Right forelimb (tissue), 1 donor: ENCODE data around the gene JARID2.
A peak's percentile ranks its signal among the peaks of the same experiment; 100 is the strongest.

ENCODE experiments used
- DNase-seq: peaks from one replicate; pipeline ENCODE4 v3.0.0-alpha.2; 2018

The JARID2 gene

GRCh38 chr6:15500078-15500740 is 254.3 kb downstream of the JARID2 start:
- DNase-seq, result no peak

DNA sequence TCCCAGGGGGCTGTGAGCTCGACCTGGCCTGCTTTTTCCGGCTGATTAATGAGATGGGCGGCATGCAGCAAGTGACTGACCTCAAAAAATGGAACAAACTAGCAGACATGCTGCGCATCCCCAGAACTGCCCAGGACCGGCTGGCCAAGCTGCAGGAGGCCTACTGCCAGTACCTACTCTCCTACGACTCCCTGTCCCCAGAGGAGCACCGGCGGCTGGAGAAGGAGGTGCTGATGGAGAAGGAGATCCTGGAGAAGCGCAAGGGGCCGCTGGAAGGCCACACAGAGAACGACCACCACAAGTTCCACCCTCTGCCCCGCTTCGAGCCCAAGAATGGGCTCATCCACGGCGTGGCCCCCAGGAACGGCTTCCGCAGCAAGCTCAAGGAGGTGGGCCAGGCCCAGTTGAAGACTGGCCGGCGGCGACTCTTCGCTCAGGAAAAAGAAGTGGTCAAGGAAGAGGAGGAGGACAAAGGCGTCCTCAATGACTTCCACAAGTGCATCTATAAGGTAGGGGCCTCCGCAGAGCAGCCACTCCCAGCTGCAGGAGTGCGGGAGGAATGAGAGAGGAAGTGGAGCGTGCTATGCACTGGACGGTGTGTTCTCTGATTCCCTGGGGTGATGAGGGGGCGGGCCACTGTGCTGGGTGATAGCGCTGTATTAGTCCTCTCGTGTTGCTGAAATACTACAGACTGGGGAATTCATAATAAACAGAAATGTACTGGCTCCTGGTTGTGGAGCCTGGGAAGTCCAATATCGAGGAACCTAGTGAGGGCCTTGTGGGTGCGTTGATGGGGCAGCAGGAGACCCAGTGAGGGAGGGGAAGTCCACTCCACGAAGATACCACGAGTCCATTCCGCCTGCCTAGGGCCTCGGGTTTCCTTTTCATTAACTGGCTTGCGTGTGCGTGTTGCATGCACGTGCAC is 255.3 kb downstream of the JARID2 start:
- peak; percentile 34 for DNase-seq

- DNase-seq, result peak; percentile 85
Observed at GRCh38 chr6:15501826-15502445, 256.1 kb downstream of the JARID2 start.

- DNase-seq, result peak; percentile 36
Observed at GRCh38 chr6:15502446-15503345, 256.8 kb downstream of the JARID2 start.

DNA sequence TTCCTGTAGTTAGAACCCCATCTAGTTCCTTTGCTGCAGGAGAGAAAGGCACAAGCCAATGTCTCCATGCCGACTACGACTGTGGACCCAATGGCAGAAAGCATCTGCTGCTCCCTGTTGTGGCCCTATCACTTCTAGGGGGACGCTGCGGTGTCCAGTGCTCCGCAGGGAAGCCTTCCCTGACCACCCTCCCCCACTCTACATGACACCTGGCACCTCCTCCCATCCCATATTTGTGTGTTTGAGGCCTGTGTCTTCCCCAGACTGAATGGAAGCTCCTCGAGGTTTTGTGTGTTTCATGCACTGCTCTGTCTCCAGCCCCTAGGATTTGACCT is 257.4 kb downstream of the JARID2 start:
- peak; percentile 22 for DNase-seq

DNA sequence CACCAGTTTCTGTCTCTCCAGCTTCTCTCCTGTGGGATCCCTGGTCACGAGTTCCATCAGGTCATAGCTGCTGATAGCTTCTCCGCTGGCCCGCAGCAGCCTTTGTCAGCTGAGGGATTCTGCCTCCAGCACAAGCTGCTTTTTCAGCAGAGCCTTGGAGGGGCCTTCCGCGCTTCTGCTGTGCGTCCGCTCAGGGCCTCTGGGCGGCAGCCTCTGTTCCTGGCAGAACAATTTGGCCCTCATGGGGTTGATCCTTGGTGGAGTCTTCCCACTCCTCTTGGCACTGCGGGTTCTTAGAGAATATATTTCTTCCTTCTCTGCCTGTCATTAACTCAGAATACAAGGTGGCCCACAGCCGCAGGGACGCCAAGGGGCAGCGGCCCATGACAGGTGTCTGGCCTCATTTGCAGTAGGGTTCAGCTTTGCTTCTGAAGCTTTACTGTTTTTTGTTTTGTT is 258.2 kb downstream of the JARID2 start:
- DNase-seq, result no peak

GRCh38 chr6:15504581-15505350 is 258.9 kb downstream of the JARID2 start:
- DNase-seq, result peak; percentile 83

DNA sequence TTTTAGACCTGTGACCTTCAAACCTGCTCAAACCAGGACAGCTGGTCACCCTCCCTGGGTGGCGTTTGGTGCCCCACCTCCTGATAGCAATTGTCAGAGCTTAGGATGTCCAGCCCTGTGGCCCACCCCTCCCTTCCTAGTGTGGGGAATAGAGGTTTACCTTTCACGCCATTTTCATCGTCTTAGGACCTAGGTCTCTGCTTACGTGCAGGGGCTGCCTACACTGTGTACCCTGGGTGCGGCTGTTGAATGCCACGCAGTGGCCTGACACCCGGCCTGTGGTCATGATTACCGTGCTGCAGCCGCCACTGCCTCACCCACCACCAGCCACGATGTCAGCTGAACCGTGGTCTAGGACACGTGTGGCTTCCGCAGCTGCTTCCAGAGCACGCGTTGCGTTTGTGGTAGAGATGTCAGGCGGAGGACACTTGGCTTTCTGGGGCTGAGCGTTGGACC is 259.6 kb downstream of the JARID2 start:
- peak; percentile 49 for DNase-seq

DNA sequence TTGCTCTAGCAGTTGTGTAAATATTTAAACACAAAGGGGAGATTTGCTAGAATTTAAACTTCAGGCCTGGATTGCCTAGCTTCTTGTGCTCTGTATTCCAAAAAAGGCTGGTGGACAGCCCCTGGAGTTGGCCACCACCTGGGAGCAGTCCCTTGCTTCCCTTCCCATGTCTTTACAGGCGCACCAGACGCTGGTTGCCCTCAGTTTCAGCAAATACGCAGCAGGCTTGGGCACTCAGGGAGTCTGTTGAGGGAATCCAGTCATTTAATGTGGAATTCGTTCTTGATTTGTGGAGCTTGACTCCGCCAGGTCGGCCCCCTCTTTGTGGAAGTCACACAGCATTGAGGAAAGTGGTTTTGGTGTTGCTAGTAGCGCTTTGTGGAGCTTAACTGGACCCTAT is 260.2 kb downstream of the JARID2 start:
- no peak for DNase-seq

DNA sequence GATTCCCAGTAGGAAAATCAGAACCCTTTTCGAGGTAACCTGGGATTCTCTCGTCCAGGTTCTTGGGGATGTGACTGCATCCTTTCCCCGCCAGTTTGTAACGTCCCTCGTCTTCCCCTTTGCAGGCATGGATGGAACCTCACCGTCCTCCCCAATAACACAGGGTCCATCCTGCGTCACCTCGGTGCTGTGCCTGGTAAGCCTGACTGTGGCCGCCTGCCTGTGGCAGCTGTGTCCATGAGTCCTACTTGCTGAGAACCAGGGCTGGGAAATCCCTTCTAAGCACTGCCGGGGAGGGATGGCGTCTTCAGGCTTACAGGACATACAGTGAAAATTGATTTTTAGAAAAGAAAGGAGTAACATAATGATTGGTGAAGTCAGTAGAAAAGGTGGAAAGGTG is 261.4 kb downstream of the JARID2 start:
- no peak for DNase-seq

DNA sequence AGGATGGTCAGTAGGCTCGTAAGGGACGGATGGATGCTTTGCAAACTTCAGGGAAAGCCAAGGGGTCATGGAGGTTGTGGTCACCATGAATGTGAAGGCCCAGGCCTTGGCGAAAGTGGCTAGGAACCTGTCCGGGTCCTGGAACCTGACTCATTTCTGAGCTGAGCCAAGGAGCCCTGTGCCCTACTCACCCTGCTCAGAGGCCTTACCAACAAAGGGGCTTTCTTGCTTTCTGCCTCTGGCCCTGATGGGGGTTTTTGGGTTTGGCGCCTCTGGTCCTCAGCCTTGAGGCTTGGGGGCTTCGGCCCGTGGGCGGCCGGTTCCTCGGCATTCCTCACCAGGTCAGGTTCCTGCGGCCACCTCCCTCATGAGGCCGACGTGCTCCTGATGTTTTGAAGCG is 261.9 kb downstream of the JARID2 start:
- DNase-seq, result no peak

- no peak for DNase-seq
Observed at GRCh38 chr6:15508441-15508871, 262.6 kb downstream of the JARID2 start.

- DNase-seq, result no peak
Observed at GRCh38 chr6:15508931-15509330, 263.1 kb downstream of the JARID2 start.

DNA sequence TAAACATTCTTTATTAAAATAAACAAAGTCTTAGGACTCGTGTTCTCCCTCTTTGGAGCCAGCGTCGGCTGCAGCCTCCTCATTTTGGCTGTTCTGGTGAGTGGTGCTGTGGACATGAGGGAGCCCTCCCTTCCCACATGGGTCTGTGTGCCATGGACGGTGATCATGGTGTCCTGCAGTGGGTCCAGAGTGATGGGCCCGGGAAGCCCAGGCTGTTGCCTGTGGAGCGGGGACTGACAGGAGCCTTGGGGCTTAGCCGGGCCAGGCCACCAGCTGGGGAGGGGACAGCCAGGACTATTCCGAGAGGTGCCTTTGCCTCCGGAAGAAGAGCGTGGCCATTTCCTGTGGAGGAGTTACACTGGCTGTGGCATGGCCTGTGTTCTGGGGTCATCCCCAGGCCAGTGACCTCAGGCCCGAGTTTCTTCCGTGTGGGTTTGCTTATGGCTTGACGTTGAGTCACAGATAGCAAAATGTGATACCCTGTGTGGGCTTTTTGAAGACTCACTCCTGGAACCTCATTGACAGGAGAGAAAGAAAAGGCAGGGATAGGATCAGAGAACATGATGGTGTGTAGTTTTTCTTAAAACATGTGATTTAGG is 263.6 kb downstream of the JARID2 start:
- no peak for DNase-seq

- no peak for DNase-seq
Observed at GRCh38 chr6:15510121-15510520, 264.3 kb downstream of the JARID2 start.

- no peak for DNase-seq
Observed at GRCh38 chr6:15510536-15511247, 264.8 kb downstream of the JARID2 start.

DNA sequence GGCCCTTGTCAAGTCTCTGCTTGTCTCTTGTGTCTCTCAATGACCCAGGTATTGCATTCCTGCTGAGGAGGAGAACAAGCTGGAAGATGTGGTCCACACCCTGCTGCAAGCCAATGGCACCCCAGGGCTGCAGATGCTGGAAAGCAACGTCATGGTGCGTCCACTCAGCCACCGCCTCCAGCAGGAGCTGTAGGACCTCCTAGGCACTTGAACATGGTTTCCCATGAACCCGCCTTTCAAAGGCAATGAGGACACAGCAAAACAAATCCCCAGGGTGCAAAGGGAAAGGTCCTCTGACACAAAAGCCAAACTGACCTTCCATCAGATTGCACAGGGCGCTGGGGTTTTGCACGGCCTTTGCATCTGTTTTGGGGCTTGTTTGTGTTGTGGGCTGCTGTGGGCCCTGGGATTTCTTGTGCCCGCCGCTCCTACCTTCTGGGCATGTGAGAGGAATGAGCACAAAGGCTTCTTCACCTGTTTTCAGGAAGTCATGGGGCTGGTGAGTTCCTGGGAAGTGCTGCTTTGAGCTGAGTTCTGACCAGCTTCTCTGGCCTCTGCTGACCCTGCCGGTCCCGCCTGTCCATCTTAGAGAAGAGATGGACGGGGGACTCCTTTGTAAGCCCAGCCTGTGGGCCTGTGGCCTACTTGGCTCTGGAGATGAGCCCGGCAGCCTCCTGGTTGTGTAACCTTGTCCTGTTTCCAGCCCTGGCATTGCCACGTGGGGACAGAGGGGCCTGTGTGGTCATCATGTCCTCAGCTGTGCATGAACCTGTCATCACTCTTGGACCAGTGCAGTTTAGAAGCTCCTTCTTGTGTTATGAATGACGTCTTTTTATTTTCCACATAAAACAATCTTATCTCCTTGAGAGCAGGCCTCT is 265.6 kb downstream of the JARID2 start:
- DNase-seq, result no peak

GRCh38 chr6:15512126-15512525 is 266.3 kb downstream of the JARID2 start:
- no peak for DNase-seq

GRCh38 chr6:15512721-15513120 is 266.9 kb downstream of the JARID2 start:
- no peak for DNase-seq
